K562 (cell line): ENCODE results near the gene COQ8A. TPM values are rescaled to one million over a fixed set of nuclear protein-coding genes. Genes with fewer than 3 reads are reported as not detected.

ENCODE experiments used
- CBX5 ChIP-seq: IDR thresholded peaks from 2 replicates; pipeline ENCODE4 v1.6.1; 2014; ENCODE audit warnings: low read depth, borderline replicate concordance
- CEBPG ChIP-seq, 3 experiments: fragments of 200-800 bp in 1 of 3; sonication (Bioruptor generic) in 1 of 3; sonication (generic) in 1 of 3; formaldehyde crosslinking in 1 of 3; IDR thresholded peaks in 2 of 3; conservative IDR thresholded peaks in 1 of 3; 2 replicates each; pipeline versions ENCODE4 v1.6.1 to v1.8.0; 2016 to 2022; ENCODE audit warnings: missing compliant biosample characterization in 2 of 3, missing genetic modification characterization in 2 of 3, mild to moderate bottlenecking in 1 of 3, missing genetic modification reagents in 1 of 3
- CHD4 ChIP-seq: fragments of 200-600 bp; sonication (generic); IDR thresholded peaks from 3 replicates; pipeline ENCODE4 v1.6.1; 2012; ENCODE audit warnings: low read depth, mild to moderate bottlenecking, mixed read lengths, low read length, inconsistent platforms; ENCODE audit not compliant: insufficient read depth, insufficient replicate concordance, poor library complexity, severe bottlenecking
- ESRRA ChIP-seq: fragments of 450-650 bp; IDR thresholded peaks from 2 replicates; pipeline ENCODE4 v1.6.1; 2014; ENCODE audit warnings: low read depth, mild to moderate bottlenecking, moderate library complexity, borderline replicate concordance
- EWSR1 ChIP-seq: fragments of 450-650 bp; IDR thresholded peaks from 2 replicates; pipeline ENCODE4 v1.6.1; 2018; ENCODE audit warnings: borderline replicate concordance, mild to moderate bottlenecking, low read depth, moderate library complexity; ENCODE audit not compliant: partially characterized antibody
- HBP1 ChIP-seq: fragments of 450-650 bp; formaldehyde crosslinking; IDR thresholded peaks from 2 replicates; pipeline ENCODE4 v1.4.0; 2022; ENCODE audit warnings: missing genetic modification characterization
- HOMEZ ChIP-seq: fragments of 250-450 bp; sonication (Bioruptor Pico); IDR thresholded peaks from 2 replicates; pipeline ENCODE4 v1.4.0; 2020; ENCODE audit warnings: mild to moderate bottlenecking, moderate library complexity
- ID3 ChIP-seq, 2 experiments: fragments of 250-450 bp in 1 of 2; fragments of 450-650 bp in 1 of 2; sonication (Bioruptor Pico) in 1 of 2; IDR thresholded peaks; 2 replicates each; pipeline versions ENCODE4 v1.6.1 to v1.8.0; 2016 to 2021; ENCODE audit warnings: mild to moderate bottlenecking in 2 of 2, moderate library complexity in 2 of 2, missing compliant biosample characterization in 1 of 2, missing genetic modification characterization in 1 of 2
- MAFK ChIP-seq: IDR thresholded peaks from 2 replicates; pipeline ENCODE4 v1.6.1; 2011; ENCODE audit warnings: low read length, improper control_type of control experiment
- MCM7 ChIP-seq, 2 experiments: fragments of 450-650 bp; IDR thresholded peaks; 2 replicates each; pipeline ENCODE4 v1.6.1; 2016 to 2018
- NR2C1 ChIP-seq, 2 experiments: fragments of 450-650 bp; IDR thresholded peaks; 2 replicates each; pipeline ENCODE4 v1.6.1; 2017; ENCODE audit warnings: mild to moderate bottlenecking in 2 of 2, antibody characterized with exemption in 1 of 2, inconsistent platforms in 1 of 2, missing compliant biosample characterization in 1 of 2, missing genetic modification characterization in 1 of 2
- NR3C1 ChIP-seq: sonication (generic); formaldehyde crosslinking; IDR thresholded peaks from 2 replicates; pipeline ENCODE4 v1.8.1; 2022; ENCODE audit warnings: missing genetic modification reagents
- PTRF ChIP-seq: fragments of 450-650 bp; IDR thresholded peaks from 2 replicates; pipeline ENCODE4 v1.6.1; 2016; ENCODE audit warnings: mild to moderate bottlenecking, missing genetic modification characterization, missing compliant biosample characterization
- SAP30 ChIP-seq: fragments of 200-600 bp; sonication (generic); IDR thresholded peaks from 2 replicates; pipeline ENCODE4 v1.6.1; 2012; ENCODE audit warnings: borderline replicate concordance, low read depth, mild to moderate bottlenecking, moderate library complexity, low read length, control low read depth, inconsistent platforms; ENCODE audit not compliant: insufficient read depth, poor library complexity, severe bottlenecking
- SMARCA4 ChIP-seq: fragments of 450-650 bp; IDR thresholded peaks from 2 replicates; pipeline ENCODE4 v1.6.1; 2016
- SP1 ChIP-seq: sonication (generic); formaldehyde crosslinking; IDR thresholded peaks from 2 replicates; pipeline ENCODE4 v1.8.1; 2022; ENCODE audit warnings: mild to moderate bottlenecking, missing genetic modification reagents
- SUPT5H ChIP-seq: fragments of 450-650 bp; IDR thresholded peaks from 2 replicates; pipeline ENCODE4 v1.6.1; 2016
- TCFL5 ChIP-seq: fragments of 250-450 bp; sonication (Bioruptor Pico); conservative IDR thresholded peaks from 2 replicates; pipeline ENCODE4 v1.6.1; 2021; ENCODE audit warnings: mild to moderate bottlenecking, moderate library complexity, matching md5 sums
- ZNF23 ChIP-seq: fragments of 250-450 bp; sonication (Bioruptor Pico); IDR thresholded peaks from 2 replicates; pipeline ENCODE4 v1.4.0; 2020; ENCODE audit warnings: mild to moderate bottlenecking
- polyA plus RNA-seq, 8 experiments: library from polyadenylated mRNA; depleted of rRNA in 4 of 8; stranded (reverse) in 5 of 8; unstranded in 3 of 8; fragments of >200 nt; fragmentation: Nextera tagmentation in 2 of 8; fragmentation: Illumina TruSeq in 1 of 8; extraction: Ambion mirVana in 2 of 8; extraction: Trizol in 1 of 8; gene quantifications; 2 replicates each; pipeline versions ENCODE4 v1.2.1 to v1.2.3, GENCODE V29; 2011 to 2014; ENCODE audit warnings: inconsistent platforms in 1 of 8, missing spikeins in 1 of 8
- total RNA-seq, 7 experiments: library from RNA; depleted of rRNA in 6 of 7; stranded (reverse); fragments of >200 nt in 6 of 7; fragmentation: Illumina TruSeq in 2 of 7; extraction: Trizol in 2 of 7; gene quantifications; 2 replicates each; pipeline versions ENCODE4 v1.2.1 to v1.2.3, GENCODE V29; 2011 to 2021; ENCODE audit warnings: low replicate concordance in 1 of 7
- TF ChIP-seq, protein P1 (sequence below): sonication (generic); IDR thresholded peaks from 2 replicates; pipeline ENCODE4 v1.6.1; 2016
- TF ChIP-seq, protein P2 (sequence below): fragments of 250-450 bp; sonication (Bioruptor Pico); IDR thresholded peaks from 2 replicates; pipeline ENCODE4 v1.9.0; 2021; ENCODE audit warnings: mild to moderate bottlenecking, inconsistent platforms

COQ8A gene
- total and polyA plus RNA-seq, 9 of the 15 experiments (the other 6 are each of a cell fraction or from before 2014, with no cell fraction given) = 2.6 to 54.3 (median 32.4) TPM

DNA sequence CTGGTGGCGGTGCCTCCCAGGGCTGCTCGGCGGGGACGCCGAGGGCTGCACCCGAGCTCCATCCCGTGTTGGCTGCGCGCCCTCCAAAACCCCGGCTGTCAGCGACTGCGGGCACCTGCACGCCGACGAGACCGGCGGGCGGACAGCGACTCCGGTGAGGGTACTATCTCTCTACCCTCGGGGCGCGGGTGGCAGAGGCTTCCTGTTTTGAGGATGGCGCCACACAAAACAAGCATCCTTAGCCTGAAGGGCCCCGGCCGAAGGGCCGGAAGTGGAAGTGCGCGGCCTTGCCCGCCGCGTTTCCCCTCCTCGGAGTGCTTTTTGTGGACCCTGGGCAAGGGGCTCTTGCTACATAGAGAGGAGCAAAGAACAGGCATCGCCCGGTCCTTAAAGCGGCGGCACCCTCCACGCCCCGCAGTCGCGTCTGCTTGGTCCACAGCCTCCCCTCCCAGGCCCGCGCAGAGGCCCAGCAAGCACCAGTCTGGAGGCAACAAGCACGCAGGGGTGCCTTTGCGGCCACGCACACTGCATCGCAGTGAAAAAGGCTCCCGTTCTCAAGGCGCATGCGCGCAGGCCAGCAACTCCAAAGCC is 561 bp upstream of the COQ8A start (continued):
- TF ChIP-seq CEBPG (CRISPR knock-in tag; IDR thresholded peaks at IDR 0.05) = 0 out of 2 replicates have a peak, but pooled peaks have one; percentile 61
- no peak for TF ChIP-seq CEBPG (tag; conservative IDR thresholded peaks at IDR 0.05 in 1 of 2, IDR thresholded peaks at IDR 0.05 in 1 of 2)
- TF ChIP-seq ID3 (CRISPR knock-in tag; IDR thresholded peaks at IDR 0.05) = no peak
- peak; percentile 70; the same call in 1 of the 2 replicates for TF ChIP-seq ID3 (tag; IDR thresholded peaks at IDR 0.05)
- TF ChIP-seq SAP30 = no peak
- no peak for TF ChIP-seq HOMEZ (CRISPR knock-in tag)
- TF ChIP-seq, protein P1, sequence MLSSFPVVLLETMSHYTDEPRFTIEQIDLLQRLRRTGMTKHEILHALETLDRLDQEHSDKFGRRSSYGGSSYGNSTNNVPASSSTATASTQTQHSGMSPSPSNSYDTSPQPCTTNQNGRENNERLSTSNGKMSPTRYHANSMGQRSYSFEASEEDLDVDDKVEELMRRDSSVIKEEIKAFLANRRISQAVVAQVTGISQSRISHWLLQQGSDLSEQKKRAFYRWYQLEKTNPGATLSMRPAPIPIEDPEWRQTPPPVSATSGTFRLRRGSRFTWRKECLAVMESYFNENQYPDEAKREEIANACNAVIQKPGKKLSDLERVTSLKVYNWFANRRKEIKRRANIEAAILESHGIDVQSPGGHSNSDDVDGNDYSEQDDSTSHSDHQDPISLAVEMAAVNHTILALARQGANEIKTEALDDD = no peak
- TF ChIP-seq ZNF23 (CRISPR knock-in tag) = no peak
- TF ChIP-seq, protein P2, sequence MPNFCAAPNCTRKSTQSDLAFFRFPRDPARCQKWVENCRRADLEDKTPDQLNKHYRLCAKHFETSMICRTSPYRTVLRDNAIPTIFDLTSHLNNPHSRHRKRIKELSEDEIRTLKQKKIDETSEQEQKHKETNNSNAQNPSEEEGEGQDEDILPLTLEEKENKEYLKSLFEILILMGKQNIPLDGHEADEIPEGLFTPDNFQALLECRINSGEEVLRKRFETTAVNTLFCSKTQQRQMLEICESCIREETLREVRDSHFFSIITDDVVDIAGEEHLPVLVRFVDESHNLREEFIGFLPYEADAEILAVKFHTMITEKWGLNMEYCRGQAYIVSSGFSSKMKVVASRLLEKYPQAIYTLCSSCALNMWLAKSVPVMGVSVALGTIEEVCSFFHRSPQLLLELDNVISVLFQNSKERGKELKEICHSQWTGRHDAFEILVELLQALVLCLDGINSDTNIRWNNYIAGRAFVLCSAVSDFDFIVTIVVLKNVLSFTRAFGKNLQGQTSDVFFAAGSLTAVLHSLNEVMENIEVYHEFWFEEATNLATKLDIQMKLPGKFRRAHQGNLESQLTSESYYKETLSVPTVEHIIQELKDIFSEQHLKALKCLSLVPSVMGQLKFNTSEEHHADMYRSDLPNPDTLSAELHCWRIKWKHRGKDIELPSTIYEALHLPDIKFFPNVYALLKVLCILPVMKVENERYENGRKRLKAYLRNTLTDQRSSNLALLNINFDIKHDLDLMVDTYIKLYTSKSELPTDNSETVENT (CRISPR knock-in tag) = peak; percentile 95
- TF ChIP-seq CBX5 = no peak
- no peak for TF ChIP-seq ESRRA
- TF ChIP-seq SUPT5H = peak; percentile 96
- no peak for TF ChIP-seq NR2C1 (IDR thresholded peaks at IDR 0.05)
- no peak for TF ChIP-seq NR2C1 (tag; IDR thresholded peaks at IDR 0.05)
- TF ChIP-seq EWSR1 = no peak
- TF ChIP-seq CHD4 = no peak
- no peak for TF ChIP-seq MCM7 (IDR thresholded peaks at IDR 0.05)
- TF ChIP-seq NR3C1 (CRISPR knock-in tag) = peak; percentile 97
- no peak for TF ChIP-seq MAFK
- no peak for TF ChIP-seq SMARCA4
- no peak for TF ChIP-seq TCFL5 (CRISPR knock-in tag)
- no peak for TF ChIP-seq HBP1 (CRISPR knock-in tag)
- TF ChIP-seq PTRF = no peak
- TF ChIP-seq SP1 (CRISPR knock-in tag) = no peak
